ENCODE data around the gene NUP214. TPM values are rescaled to one million over a fixed set of nuclear protein-coding genes. Genes with fewer than 3 reads are reported as not detected.

The NUP214 gene
- total and polyA plus RNA-seq, 4 donors: 23.5 to 60.7 (median 37.8) TPM

GRCh38 chr9:131220485-131220884 is 95.1 kb downstream of the NUP214 start:
- Histone ChIP-seq H3K9ac (ENCODE audit: insufficient read depth in 1 of 2, low read length in 2 of 2) (no peak overlapping the region), H3K4me3 (no peak overlapping the region), H3K4me1 (ENCODE audit: control insufficient read depth in 5 of 5, insufficient read depth in 5 of 5, low read length in 5 of 5) (no peaks in the 10 kb centered on the region), H3K9me3 (ENCODE audit: control insufficient read depth in 4 of 4, insufficient read depth in 3 of 4, low read length in 3 of 4) (no peaks in the 10 kb centered on the region), H3K27me3 (ENCODE audit: control insufficient read depth in 3 of 3, insufficient read depth in 3 of 3, low read length in 2 of 3) (no peaks in the 10 kb centered on the region), H3K36me3 (ENCODE audit: control insufficient read depth in 4 of 4, insufficient read depth in 4 of 4, low read length in 4 of 4) (peaks cover 0 to 16% (median 5%) of the 10 kb centered on the region in 4 donors), H3K27ac (ENCODE audit: low read depth in 1 of 2, low read length in 1 of 2) (no peak overlapping the region)
- 61 to 88% methylated on average over 2 of the region's 2 CpGs for WGBS, 2 donors
- no peak for DNase-seq
- ATAC-seq (ENCODE audit: insufficient read depth, low FRiP score): no peak
- TF ChIP-seq, protein P1, sequence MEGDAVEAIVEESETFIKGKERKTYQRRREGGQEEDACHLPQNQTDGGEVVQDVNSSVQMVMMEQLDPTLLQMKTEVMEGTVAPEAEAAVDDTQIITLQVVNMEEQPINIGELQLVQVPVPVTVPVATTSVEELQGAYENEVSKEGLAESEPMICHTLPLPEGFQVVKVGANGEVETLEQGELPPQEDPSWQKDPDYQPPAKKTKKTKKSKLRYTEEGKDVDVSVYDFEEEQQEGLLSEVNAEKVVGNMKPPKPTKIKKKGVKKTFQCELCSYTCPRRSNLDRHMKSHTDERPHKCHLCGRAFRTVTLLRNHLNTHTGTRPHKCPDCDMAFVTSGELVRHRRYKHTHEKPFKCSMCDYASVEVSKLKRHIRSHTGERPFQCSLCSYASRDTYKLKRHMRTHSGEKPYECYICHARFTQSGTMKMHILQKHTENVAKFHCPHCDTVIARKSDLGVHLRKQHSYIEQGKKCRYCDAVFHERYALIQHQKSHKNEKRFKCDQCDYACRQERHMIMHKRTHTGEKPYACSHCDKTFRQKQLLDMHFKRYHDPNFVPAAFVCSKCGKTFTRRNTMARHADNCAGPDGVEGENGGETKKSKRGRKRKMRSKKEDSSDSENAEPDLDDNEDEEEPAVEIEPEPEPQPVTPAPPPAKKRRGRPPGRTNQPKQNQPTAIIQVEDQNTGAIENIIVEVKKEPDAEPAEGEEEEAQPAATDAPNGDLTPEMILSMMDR (IDR thresholded peaks at IDR 0.05; ENCODE audit: control extremely low read depth, extremely low read depth): no peak

DNA sequence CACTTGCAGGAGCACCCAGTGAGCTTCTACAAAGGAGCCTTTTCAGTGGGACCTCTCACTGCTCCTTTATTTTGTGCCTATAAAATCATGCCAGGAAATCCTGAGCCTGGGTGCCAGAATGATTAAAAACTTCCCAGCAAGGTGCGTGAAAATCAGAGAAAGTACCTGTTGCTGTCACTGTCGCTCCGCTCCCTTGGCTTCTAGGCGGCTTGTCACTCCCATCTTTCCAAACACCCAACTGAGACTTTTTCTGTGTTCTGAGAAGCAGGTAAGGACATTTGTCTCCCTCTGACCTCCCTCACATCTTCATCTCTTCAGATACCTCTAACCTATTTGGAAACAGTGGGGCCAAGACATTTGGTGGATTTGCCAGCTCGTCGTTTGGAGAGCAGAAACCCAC is 97.1 kb downstream of the NUP214 start:
- H3K4me1 ChIP-seq (ENCODE audit: control insufficient read depth in 5 of 5, insufficient read depth in 5 of 5, low read length in 5 of 5): peaks cover 0 to 9% (median 2%) of the 10 kb centered on the region in 5 donors
- no peak overlapping the region for H3K4me3 ChIP-seq
- 93 to 96% methylated on average over 6 of the region's 6 CpGs for WGBS, 2 donors
- DNase-seq (no peak), ATAC-seq (ENCODE audit: insufficient read depth, low FRiP score) (no peak)
- H3K9me3 ChIP-seq (ENCODE audit: control insufficient read depth in 4 of 4, insufficient read depth in 3 of 4, low read length in 3 of 4): no peaks in the 10 kb centered on the region
- TF ChIP-seq, protein P1 (IDR thresholded peaks at IDR 0.05; ENCODE audit: control extremely low read depth, extremely low read depth): no peak
- peaks cover 0 to 16% (median 7%) of the 10 kb centered on the region in 4 donors for H3K36me3 ChIP-seq (ENCODE audit: control insufficient read depth in 4 of 4, insufficient read depth in 4 of 4, low read length in 4 of 4)
- no peak overlapping the region for H3K9ac ChIP-seq (ENCODE audit: insufficient read depth in 1 of 2, low read length in 2 of 2)
- no peaks in the 10 kb centered on the region for H3K27me3 ChIP-seq (ENCODE audit: control insufficient read depth in 3 of 3, insufficient read depth in 3 of 3, low read length in 2 of 3)
- no peak overlapping the region for H3K27ac ChIP-seq (ENCODE audit: low read depth in 1 of 2, low read length in 1 of 2)

GRCh38 chr9:131226226-131226625 is 100.8 kb downstream of the NUP214 start:
- TF ChIP-seq, protein P1 (IDR thresholded peaks at IDR 0.05; ENCODE audit: control extremely low read depth, extremely low read depth): no peak

More at GRCh38 chr9:131226226-131226625, 100.8 kb downstream of the NUP214 start:
- Histone ChIP-seq H3K9me3 (ENCODE audit: control insufficient read depth in 4 of 4, insufficient read depth in 3 of 4, low read length in 3 of 4) (no peaks in the 10 kb centered on the region), H3K9ac (ENCODE audit: insufficient read depth in 1 of 2, low read length in 2 of 2) (no peak overlapping the region), H3K4me3 (no peak overlapping the region), H3K4me1 (ENCODE audit: control insufficient read depth in 5 of 5, insufficient read depth in 5 of 5, low read length in 5 of 5) (peaks cover 0 to 29% (median 2%) of the 10 kb centered on the region in 5 donors), H3K27me3 (ENCODE audit: control insufficient read depth in 3 of 3, insufficient read depth in 3 of 3, low read length in 2 of 3) (no peaks in the 10 kb centered on the region), H3K36me3 (ENCODE audit: control insufficient read depth in 4 of 4, insufficient read depth in 4 of 4, low read length in 4 of 4) (peaks cover 0 to 23% (median 2%) of the 10 kb centered on the region in 4 donors), H3K27ac (ENCODE audit: low read depth in 1 of 2, low read length in 1 of 2) (no peak overlapping the region)
- ATAC-seq (ENCODE audit: insufficient read depth, low FRiP score) (no peak), DNase-seq (no peak)
- 75% methylated on average over 3 of the region's 3 CpGs for WGBS, 2 donors

Data from lung (tissue), 12 donors.